Endothelial cell of umbilical vein (primary cell): ENCODE results near the gene OR10AD1. TPM values are rescaled to one million over a fixed set of nuclear protein-coding genes. Genes with fewer than 3 reads are reported as not detected.

Experiments used
- BruUV-seq: library from RNA; stranded (reverse); fragments of 400-500 nt; replicated peaks from 2 replicates; lab custom pipeline; 2021; lab: Mats Ljungman, UMichigan
- CTCF ChIA-PET: fragments of 300-600, 350-600 bp; sonication (Branson Sonifier 250); formaldehyde crosslinking; loops from one replicate; lab custom pipeline; 2021; ENCODE audit warnings: antibody characterized with exemption, inconsistent platforms; lab: Charles Lee
- POLR2A ChIA-PET: fragments of 300-600, 350-600 bp; sonication (Branson Sonifier 250); formaldehyde crosslinking; loops from one replicate; lab custom pipeline; 2021; ENCODE audit warnings: antibody characterized with exemption, inconsistent platforms; lab: Charles Lee
- DNase-seq: peaks from one replicate; pipeline ENCODE4 v3.0.0-alpha.2; 2011; ENCODE audit warnings: low read depth, low spot score
- FAIRE-seq: peaks from 2 replicates; lab custom pipeline; 2011; peaks lifted over from hg19 to GRCh38; lab: Jason Lieb, UNC
- H2AFZ ChIP-seq: 2 replicates; pipeline ENCODE4 v1.6.0; 2012; ENCODE audit warnings: low read depth, low read length, control low read depth, inconsistent platforms
- H3K27ac ChIP-seq: 2 replicates; pipeline ENCODE4 v1.5.1; 2011; ENCODE audit warnings: low read depth, mild to moderate bottlenecking, control low read depth, low read length, moderate library complexity; ENCODE audit not compliant: insufficient read depth
- H3K27me3 ChIP-seq, 2 experiments: 2 replicates each; pipeline versions ENCODE4 v1.6.0 to v1.6.1; 2011; ENCODE audit warnings: low read length in 2 of 2, mixed read lengths in 1 of 2; ENCODE audit not compliant: control insufficient read depth in 2 of 2, insufficient read depth in 2 of 2
- H3K36me3 ChIP-seq, 2 experiments: 2 replicates in 1 of 2; 3 replicates in 1 of 2; pipeline ENCODE4 v1.5.1; 2011; ENCODE audit warnings: low read length in 2 of 2, mild to moderate bottlenecking in 1 of 2, moderate library complexity in 1 of 2; ENCODE audit not compliant: control insufficient read depth in 2 of 2, insufficient read depth in 2 of 2; ENCODE audit errors: extremely low read depth in 1 of 2
- H3K4me1 ChIP-seq: 3 replicates; pipeline ENCODE4 v1.5.1; 2011; ENCODE audit warnings: mild to moderate bottlenecking, low read length; ENCODE audit not compliant: control insufficient read depth, insufficient read depth; ENCODE audit errors: extremely low read depth
- H3K4me2 ChIP-seq: 2 replicates; pipeline ENCODE4 v1.6.1; 2011; ENCODE audit warnings: low read length, control low read depth, mixed read lengths; ENCODE audit not compliant: insufficient read depth
- H3K4me3 ChIP-seq, 3 experiments: fragments of 200-600 bp in 1 of 3; sonication (generic), shearing (Covaris generic) in 1 of 3; replicated peaks in 1 of 3; 2 replicates each; pipeline ENCODE4 v1.5.1; 2011 to 2016; ENCODE audit warnings: control low read depth in 3 of 3, low read length in 3 of 3, mild to moderate bottlenecking in 2 of 3, inconsistent platforms in 1 of 3, low read depth in 1 of 3, moderate library complexity in 1 of 3; ENCODE audit not compliant: insufficient read depth in 1 of 3
- H3K79me2 ChIP-seq: 2 replicates; pipeline ENCODE4 v1.6.0; 2012; ENCODE audit warnings: low read length, inconsistent platforms; ENCODE audit not compliant: control insufficient read depth, insufficient read depth
- H3K9ac ChIP-seq: replicated peaks from 2 replicates; pipeline ENCODE3; 2011; ENCODE audit warnings: low read length, control low read depth; ENCODE audit not compliant: insufficient read depth; ENCODE audit errors: extremely low read depth
- H3K9me1 ChIP-seq: replicated peaks from 3 replicates; pipeline ENCODE4 v1.6.0; 2011; ENCODE audit warnings: mild to moderate bottlenecking, low read length; ENCODE audit not compliant: control insufficient read depth, insufficient read depth; ENCODE audit errors: extremely low read depth
- H3K9me3 ChIP-seq: replicated peaks from 2 replicates; pipeline ENCODE4 v1.5.1; 2012; ENCODE audit warnings: low read length, inconsistent platforms; ENCODE audit not compliant: control insufficient read depth, insufficient read depth
- H4K20me1 ChIP-seq: replicated peaks from 2 replicates; pipeline ENCODE3; 2011; ENCODE audit warnings: mild to moderate bottlenecking, low read length; ENCODE audit not compliant: control insufficient read depth, insufficient read depth; ENCODE audit errors: extremely low read depth
- EZH2 ChIP-seq: IDR thresholded peaks from 2 replicates; pipeline ENCODE4 v1.6.1; 2012; ENCODE audit warnings: borderline replicate concordance, low read depth, mild to moderate bottlenecking, moderate library complexity, low read length, inconsistent platforms; ENCODE audit not compliant: severe bottlenecking
- FOS ChIP-seq: IDR thresholded peaks from 2 replicates; pipeline ENCODE4 v1.6.1; 2011; ENCODE audit warnings: mild to moderate bottlenecking, low read length, moderate library complexity, borderline replicate concordance; ENCODE audit not compliant: insufficient read depth
- GATA2 ChIP-seq: IDR thresholded peaks from 2 replicates; pipeline ENCODE4 v1.7.0; 2011; ENCODE audit warnings: low read depth, mild to moderate bottlenecking, moderate library complexity, mixed read lengths, low read length; ENCODE audit not compliant: insufficient read length, insufficient read depth
- JUN ChIP-seq: IDR thresholded peaks from 2 replicates; pipeline ENCODE4 v1.6.1; 2011; ENCODE audit warnings: borderline replicate concordance, low read depth; ENCODE audit not compliant: insufficient read length, insufficient read depth
- MYC ChIP-seq: IDR thresholded peaks from one replicate; pipeline ENCODE4 v1.6.1; 2011; ENCODE audit warnings: mild to moderate bottlenecking, low read depth, low read length
- POLR2A ChIP-seq: IDR thresholded peaks from 2 replicates; pipeline ENCODE4 v1.6.1; 2012; ENCODE audit warnings: low read depth, mild to moderate bottlenecking, control low read depth, low read length
- POLR2AphosphoS5 ChIP-seq: IDR thresholded peaks from 2 replicates; pipeline ENCODE4 v1.6.1; 2012; ENCODE audit warnings: low read depth, mild to moderate bottlenecking, control low read depth, low read length, moderate library complexity; ENCODE audit not compliant: insufficient read depth
- dilution Hi-C: fragments of 300-500 bp; cut with MboI; formaldehyde crosslinking; loops from one replicate; pipeline ENCODE4 v1.15.0; 2019; ENCODE audit warnings: low sequenced_read_pairs; ENCODE audit not compliant: extremely low pct_ligation_motif_present
- intact Hi-C: fragments of 100-400 bp; cut with micrococcal nuclease; formaldehyde crosslinking; loops from one replicate; pipeline ENCODE4 v1.10.0; 2022
- polyA plus RNA-seq, 4 experiments: library from polyadenylated mRNA; depleted of rRNA in 3 of 4; stranded (reverse) in 3 of 4; unstranded in 1 of 4; fragments of >200 nt; gene quantifications; 2 replicates each; pipeline versions ENCODE4 v1.2.1 to v1.2.3, GENCODE V29; 2011 to 2012; ENCODE audit warnings: missing spikeins in 1 of 4
- total RNA-seq: library from RNA; stranded (reverse); gene quantifications from 2 replicates; pipeline ENCODE4 v1.2.3, GENCODE V29; 2021
- TF ChIP-seq, protein P1 (sequence below): IDR thresholded peaks from 2 replicates; pipeline ENCODE4 v1.6.1; 2011; ENCODE audit not compliant: insufficient read depth, insufficient read length
- TF ChIP-seq, protein P2 (sequence below), 2 donors: IDR thresholded peaks; 1 replicate in 1 of 2; 2 replicates in 1 of 2; pipeline ENCODE4 v1.5.1; 2011; ENCODE audit warnings: low read length in 2 of 2, mild to moderate bottlenecking in 2 of 2, moderate library complexity in 2 of 2, control low read depth in 1 of 2, inconsistent platforms in 1 of 2, low read depth in 1 of 2; ENCODE audit not compliant: insufficient read depth in 1 of 2; ENCODE audit errors: extremely low read depth in 1 of 2

The OR10AD1 gene
- total and polyA plus RNA-seq, 2 donors (not counting 3 experiments of a cell fraction or from before 2014, with no cell fraction given) = not detected

DNA sequence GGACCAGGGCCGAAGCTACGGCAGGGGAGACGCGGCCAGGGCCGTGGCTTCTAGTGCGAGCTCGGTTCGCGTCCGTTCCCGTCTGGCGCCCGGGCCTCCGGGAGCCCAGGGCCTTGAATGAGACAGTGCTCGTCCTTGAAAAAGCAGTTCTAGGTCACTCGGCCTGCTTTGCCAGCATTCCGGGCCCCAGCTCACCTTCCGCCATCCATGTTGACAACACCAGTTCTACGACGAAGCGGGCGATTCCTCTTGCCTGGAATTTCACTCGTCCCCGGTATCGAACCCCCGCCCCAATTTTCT, 4.5 kb downstream of the OR10AD1 start:
- dilution Hi-C loops (no loop called here), intact Hi-C loops (loop anchor here (1.0 to 10.0 kb wide), 4 partner anchors 15 to 256 kb away; partner anchors contain the start of genes CCDC184 and COL2A1)
- CTCF ChIA-PET = interaction anchor here (1.0 to 3.5 kb wide), 10 partner anchors 9 to 420 kb away, joined by 3 to 19 read pairs (median 12); partner anchors contain the start of genes ASB8, CCDC184, TMEM106C and VDR
- BruUV-seq = no TSS peak
- Histone ChIP-seq H3K9ac (peak overlapping the region; percentile 89), H3K9me1 (no peaks in the 10 kb centered on the region), H3K9me3 (no peaks in the 10 kb centered on the region), H3K79me2 (no peaks in the 10 kb centered on the region), H3K4me3 (peak overlapping the region; percentile 19 to 71 (median 44)), H3K4me1 (peaks cover 10% of the 10 kb centered on the region), H2AFZ (peak overlapping the region; percentile 86), H4K20me1 (no peaks in the 10 kb centered on the region), H3K27ac (peak overlapping the region; percentile 67), H3K4me2 (peak overlapping the region; percentile 99), H3K36me3 (no peaks in the 10 kb centered on the region), H3K27me3 (peaks cover 0 to 14% of the 10 kb centered on the region in 2 experiments)
- POLR2A ChIA-PET = no interaction called here
- DNase-seq (no peak), FAIRE-seq (no peak)
- TF ChIP-seq GATA2 (no peak), MYC (no peak)

DNA sequence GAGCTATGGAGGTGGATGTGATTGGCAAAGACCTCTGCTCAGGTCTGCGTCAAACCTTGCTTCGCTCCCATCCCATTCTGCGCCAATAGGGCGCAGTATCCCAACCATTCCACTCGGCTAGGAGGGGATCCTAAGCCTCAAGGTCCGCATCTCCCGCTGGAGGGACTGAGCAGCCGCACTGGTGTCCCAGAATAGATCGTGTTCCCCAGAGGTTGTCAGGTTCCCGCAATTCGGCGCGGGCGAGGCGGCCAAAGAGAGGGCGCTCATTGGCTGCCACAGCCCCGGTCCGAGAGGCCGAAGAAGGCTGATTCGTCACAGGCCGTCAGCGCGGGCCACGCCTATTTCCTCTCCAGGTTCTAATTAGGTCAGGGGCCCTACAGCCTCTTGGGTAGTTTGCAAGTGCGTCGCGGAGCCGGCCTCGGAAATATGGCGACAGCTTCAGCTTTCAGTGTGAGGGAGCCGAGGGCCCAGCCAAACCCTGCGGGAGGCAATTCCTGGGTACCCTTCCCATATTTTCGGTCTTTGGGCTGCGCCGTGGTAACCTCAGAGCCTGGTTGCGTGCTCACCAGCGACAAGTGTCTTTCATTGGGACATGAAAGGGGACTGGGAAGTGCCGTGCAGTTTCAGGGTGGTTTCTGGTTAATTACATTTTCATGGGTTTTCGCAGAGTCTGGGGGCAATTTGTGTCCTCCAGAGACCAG, 5.0 kb downstream of the OR10AD1 start:
- peak overlapping the region; percentile 99 for H3K4me2 ChIP-seq
- ChIA-PET CTCF (interaction anchor here (0.9 to 3.5 kb wide), 14 partner anchors 9 to 425 kb away, joined by 3 to 19 read pairs (median 6); partner anchors contain the start of genes ASB8, CCDC184, TMEM106C and VDR), POLR2A (no interaction called here)
- dilution Hi-C loops = no loop called here
- no peaks in the 10 kb centered on the region for H3K36me3 ChIP-seq
- peaks cover 10% of the 10 kb centered on the region for H3K4me1 ChIP-seq
- peak overlapping the region; percentile 23 to 71 (median 44) for H3K4me3 ChIP-seq
- DNase-seq (peak; percentile 94), FAIRE-seq (peak; percentile 94)
- H3K27me3 ChIP-seq = peaks cover 0 to 19% of the 10 kb centered on the region in 2 experiments
- H3K9me3 ChIP-seq = no peaks in the 10 kb centered on the region
- H2AFZ ChIP-seq = peak overlapping the region; percentile 90
- H3K9me1 ChIP-seq = no peaks in the 10 kb centered on the region
- TF ChIP-seq POLR2AphosphoS5 (peak; percentile 87), FOS (no peak), EZH2 (no peak), MYC (no peak), GATA2 (no peak), POLR2A (peak; percentile 96), JUN (no peak)
- TF ChIP-seq, protein P1, sequence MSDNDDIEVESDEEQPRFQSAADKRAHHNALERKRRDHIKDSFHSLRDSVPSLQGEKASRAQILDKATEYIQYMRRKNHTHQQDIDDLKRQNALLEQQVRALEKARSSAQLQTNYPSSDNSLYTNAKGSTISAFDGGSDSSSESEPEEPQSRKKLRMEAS = no peak
- TF ChIP-seq, protein P2, sequence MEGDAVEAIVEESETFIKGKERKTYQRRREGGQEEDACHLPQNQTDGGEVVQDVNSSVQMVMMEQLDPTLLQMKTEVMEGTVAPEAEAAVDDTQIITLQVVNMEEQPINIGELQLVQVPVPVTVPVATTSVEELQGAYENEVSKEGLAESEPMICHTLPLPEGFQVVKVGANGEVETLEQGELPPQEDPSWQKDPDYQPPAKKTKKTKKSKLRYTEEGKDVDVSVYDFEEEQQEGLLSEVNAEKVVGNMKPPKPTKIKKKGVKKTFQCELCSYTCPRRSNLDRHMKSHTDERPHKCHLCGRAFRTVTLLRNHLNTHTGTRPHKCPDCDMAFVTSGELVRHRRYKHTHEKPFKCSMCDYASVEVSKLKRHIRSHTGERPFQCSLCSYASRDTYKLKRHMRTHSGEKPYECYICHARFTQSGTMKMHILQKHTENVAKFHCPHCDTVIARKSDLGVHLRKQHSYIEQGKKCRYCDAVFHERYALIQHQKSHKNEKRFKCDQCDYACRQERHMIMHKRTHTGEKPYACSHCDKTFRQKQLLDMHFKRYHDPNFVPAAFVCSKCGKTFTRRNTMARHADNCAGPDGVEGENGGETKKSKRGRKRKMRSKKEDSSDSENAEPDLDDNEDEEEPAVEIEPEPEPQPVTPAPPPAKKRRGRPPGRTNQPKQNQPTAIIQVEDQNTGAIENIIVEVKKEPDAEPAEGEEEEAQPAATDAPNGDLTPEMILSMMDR (IDR thresholded peaks at IDR 0.05; ENCODE audit: extremely low read depth in 1 of 2, insufficient read depth in 1 of 2, low read depth in 1 of 2, low read length in 2 of 2) = no peak
- TSS peak; percentile 83 for BruUV-seq
- no peaks in the 10 kb centered on the region for H4K20me1 ChIP-seq
- peak overlapping the region; percentile 89 for H3K9ac ChIP-seq
- intact Hi-C loops = loop anchor here (1.0 to 10.0 kb wide), 4 partner anchors 15 to 256 kb away; partner anchors contain the start of genes CCDC184 and COL2A1
- H3K79me2 ChIP-seq = no peaks in the 10 kb centered on the region
- peak overlapping the region; percentile 67 for H3K27ac ChIP-seq
